ENCODE data around the gene C2CD5.
"Not testable (repeated sequence)": the region's sequence is repeated elsewhere in the genome, so short reads cannot be mapped to it uniquely, and the experiment has no call there.

The C2CD5 gene

DNA sequence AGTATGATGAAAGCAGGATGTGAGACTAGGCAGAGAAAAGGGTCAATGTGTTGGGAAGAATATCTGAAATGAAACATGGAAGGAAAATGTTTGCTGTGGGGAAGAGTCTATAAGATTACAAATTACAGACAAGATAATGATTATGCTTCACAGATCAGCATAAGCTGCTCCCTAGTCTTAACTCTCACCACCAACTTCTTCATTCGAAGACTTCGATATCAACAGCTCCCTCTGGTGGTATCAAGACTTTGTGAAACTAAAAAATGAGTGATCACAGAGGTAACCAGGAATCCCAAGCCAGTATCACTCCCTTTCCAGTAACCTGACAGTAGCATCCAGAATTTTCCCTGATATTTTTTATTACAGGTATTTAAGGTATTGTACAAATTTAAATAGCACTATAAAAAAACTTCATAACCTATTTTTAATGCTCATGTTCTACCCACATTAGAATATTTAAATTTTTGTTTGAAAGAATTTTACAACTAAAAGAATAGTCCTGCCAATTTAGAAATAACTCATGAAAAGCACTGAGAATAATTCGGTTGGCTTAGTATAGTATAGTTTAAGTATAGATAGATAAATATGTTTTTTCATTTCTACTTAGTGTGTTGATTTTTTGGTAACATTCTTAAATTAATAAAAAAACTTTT is 84.4 kb downstream of the C2CD5 start:
- no peak for DNase-seq (ENCODE audit: extremely low read depth, low read depth)
- TF ChIP-seq, protein P1, sequence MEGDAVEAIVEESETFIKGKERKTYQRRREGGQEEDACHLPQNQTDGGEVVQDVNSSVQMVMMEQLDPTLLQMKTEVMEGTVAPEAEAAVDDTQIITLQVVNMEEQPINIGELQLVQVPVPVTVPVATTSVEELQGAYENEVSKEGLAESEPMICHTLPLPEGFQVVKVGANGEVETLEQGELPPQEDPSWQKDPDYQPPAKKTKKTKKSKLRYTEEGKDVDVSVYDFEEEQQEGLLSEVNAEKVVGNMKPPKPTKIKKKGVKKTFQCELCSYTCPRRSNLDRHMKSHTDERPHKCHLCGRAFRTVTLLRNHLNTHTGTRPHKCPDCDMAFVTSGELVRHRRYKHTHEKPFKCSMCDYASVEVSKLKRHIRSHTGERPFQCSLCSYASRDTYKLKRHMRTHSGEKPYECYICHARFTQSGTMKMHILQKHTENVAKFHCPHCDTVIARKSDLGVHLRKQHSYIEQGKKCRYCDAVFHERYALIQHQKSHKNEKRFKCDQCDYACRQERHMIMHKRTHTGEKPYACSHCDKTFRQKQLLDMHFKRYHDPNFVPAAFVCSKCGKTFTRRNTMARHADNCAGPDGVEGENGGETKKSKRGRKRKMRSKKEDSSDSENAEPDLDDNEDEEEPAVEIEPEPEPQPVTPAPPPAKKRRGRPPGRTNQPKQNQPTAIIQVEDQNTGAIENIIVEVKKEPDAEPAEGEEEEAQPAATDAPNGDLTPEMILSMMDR (IDR thresholded peaks at IDR 0.05; ENCODE audit: low read depth, low read length): peak; percentile 67

DNA sequence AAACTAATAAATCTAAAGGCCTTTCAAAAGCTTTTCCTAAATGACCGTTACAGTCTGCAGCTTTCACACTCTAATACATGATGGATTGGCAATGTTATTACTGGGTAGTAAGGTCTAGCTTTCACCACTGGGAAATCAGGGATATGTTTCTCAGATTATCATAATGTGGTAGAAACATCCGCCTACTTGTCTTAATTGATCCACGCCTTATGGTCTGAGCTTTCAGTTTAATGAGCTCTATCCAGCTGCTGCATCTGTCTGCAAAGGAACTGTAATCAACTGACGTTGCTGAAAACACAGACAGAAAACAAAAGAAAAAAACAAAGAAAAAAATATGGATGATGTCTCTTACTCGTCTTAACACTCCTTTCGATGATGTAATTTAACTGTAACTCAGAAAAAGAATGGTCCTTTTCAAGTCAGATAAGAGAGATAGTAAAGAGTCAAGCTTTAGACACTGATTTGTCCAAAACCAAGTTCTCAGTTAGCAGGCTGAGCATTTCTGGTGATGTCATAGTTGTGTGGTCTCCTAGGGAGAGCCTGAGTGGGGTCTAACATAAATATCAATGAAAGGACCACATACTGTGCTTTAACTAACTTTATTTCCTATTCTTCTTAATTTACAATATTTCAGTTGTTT is 85.9 kb downstream of the C2CD5 start:
- TF ChIP-seq, protein P1 (IDR thresholded peaks at IDR 0.05; ENCODE audit: low read depth, low read length): no peak
- no peak for DNase-seq (ENCODE audit: extremely low read depth, low read depth)

DNA sequence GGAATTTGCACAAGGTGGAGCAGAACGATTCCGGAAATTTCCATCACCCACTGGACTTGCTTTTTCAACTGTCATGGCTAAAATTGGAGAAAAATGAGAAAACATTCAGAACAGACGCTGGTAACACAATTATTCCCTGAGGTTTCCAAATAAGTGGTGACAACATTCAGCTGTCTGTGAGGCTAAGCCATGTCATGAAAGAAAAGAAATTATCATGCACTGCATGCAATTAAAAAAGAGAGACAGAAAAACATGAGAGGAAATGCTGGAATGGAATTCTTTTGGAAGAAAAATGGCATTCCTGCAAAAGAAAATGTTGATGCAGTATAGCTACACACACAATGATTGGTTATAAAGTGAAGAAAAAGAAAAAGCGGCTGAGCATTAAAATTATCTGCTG is 87.3 kb downstream of the C2CD5 start:
- DNase-seq (ENCODE audit: extremely low read depth, low read depth): no peak
- TF ChIP-seq, protein P1 (IDR thresholded peaks at IDR 0.05; ENCODE audit: low read depth, low read length): no peak

DNA sequence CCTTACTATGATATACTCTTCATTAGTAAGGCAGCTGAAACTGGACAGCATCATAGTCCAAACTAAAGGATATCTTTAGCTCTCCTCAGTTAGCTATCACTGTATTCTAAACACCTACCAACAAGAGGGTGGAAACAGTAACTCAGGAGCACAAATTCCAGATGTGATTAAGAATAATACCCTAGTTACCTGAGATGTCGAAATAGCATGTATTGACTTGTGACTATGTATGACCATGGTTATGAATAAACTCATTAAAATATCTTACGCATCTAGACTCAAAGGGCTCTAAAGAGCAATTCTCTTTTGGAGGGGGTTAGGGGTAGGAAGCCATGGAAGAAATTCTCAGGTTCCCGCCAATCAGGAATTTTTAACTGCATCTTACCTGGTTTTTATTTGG is 90.8 kb downstream of the C2CD5 start:
- DNase-seq (ENCODE audit: extremely low read depth, low read depth): no peak
- TF ChIP-seq, protein P1 (IDR thresholded peaks at IDR 0.05; ENCODE audit: low read depth, low read length): no peak

DNA sequence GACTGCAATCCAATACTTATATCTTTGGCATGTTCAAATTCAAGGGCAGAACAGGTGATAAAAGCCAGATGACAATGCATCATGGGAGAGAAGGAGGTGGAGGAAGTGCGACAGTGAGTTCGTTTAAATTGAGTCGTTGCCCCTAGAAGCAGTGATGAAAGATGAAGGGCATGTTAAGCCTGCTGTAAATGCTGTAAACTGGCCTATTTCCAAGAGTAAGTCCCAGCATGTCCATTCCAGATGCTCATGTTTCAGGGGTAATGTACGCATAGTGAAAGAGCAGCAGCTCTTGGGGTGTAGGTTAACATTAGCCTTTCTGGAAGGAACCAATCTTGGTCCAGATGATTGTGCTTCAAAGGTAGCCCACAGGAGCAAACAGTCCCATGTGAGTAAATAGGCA is 97.1 kb downstream of the C2CD5 start:
- TF ChIP-seq, protein P1 (IDR thresholded peaks at IDR 0.05; ENCODE audit: low read depth, low read length): no peak

DNA sequence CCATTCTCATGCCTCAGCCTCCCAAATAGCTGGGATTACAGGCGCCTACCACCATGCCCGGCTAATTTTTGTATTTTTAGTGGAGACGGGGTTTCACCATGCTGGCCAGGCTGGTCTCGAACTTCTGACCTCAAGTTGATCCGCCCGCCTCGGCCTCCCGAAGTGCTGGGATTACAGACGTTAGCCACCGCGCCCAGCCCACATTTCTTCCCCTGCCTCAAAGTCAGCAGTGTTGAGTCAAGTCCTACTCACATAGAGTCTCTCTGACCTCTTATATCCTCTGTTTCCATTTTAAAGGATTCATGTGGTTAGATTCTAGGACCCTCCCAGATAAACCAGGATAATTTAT is 100.1 kb downstream of the C2CD5 start:
- DNase-seq (ENCODE audit: extremely low read depth, low read depth): not testable (repeated sequence)

More for the DNA sequence above, 97.1 kb downstream of the C2CD5 start:
- DNase-seq (ENCODE audit: extremely low read depth, low read depth): no peak

DNA sequence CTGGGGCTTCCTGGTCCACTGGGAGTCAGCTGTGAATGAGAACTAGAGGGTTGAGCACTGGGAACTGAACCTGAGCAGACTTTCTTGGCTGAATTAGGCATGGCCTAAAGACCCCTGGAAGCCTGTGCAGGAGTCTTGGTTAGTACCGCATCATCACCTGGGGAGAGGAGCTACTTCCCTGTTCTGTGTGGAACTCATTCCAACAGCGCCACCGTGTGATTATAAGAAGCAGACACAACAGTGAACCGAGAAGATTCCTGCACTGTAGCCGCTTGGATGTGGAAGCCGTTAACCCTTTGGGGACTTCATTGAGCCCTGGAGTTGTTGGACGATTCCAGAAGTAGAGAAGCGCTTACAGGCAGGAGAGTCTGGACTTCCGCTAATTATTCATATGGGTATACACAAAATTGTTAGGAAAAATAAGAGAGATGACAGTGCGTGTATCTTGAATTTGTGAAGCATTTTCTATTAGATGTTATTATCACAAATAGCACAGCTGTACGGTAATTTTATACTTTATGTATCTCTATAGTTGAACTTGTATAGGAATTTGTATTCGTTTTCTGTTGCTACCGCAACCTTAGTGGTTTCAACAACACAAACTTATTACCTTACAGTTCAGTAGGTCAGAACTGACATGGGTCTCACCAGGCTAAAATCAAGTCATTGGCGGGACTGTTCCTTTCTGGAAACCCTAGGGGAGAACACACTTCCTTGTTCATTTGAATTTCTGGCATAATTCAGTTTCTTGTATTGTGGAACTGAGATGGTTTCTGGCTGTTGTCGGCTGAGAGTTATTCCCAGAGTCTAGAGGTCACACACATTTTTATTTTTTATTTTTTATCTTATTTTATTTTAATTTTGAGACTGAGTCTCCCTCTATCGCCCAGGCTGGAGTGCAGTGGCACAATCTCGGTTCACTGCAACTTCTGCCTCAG is 100.7 kb downstream of the C2CD5 start:
- no peak for DNase-seq (ENCODE audit: extremely low read depth, low read depth)
- TF ChIP-seq, protein P1 (IDR thresholded peaks at IDR 0.05; ENCODE audit: low read depth, low read length): peak; percentile 74
